ENCODE measurements around the gene ZCWPW1.
"Not testable (repeated sequence)": the region's sequence is repeated elsewhere in the genome, so short reads cannot be mapped to it uniquely, and the experiment has no call there.

The ZCWPW1 gene

DNA sequence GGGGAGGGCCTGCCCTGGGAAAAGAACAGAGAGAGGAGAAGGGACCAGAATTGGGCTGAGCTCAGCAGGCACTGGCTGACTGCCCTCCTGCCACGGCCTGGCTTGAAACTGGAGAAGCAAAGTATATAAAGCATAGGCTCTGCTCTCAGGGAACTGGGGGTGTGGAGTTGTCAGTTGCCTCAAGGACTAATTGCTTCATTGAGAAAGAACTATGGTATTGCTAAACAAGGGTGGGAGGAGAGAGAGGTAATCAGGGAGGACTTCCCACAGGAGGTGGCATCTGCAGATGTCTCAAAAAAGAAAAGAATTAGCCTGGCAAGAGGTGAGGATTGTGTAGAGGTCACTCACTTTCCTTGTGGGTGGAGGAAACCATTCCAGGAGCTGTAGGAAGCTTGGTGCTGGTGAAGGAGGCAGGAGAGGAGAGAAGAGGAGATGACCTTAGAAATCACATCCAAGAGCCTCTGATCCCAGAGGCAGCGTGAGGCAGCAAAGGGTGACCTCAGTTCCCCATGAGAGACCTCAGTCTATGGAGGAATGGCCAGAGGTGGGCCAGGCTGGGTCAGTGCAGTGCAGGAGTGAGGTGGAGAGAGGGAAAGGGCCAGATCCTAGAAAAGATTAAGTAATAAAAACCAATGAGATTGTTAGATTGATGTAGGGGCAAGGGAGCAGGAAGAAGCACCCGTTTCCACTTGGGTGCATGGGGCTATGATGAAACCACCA lies 68.2 kb downstream of the ZCWPW1 start:
- FAIRE-seq (no peak), DNase-seq (ENCODE audit: insufficient read length, low spot score) (no peak)

DNA sequence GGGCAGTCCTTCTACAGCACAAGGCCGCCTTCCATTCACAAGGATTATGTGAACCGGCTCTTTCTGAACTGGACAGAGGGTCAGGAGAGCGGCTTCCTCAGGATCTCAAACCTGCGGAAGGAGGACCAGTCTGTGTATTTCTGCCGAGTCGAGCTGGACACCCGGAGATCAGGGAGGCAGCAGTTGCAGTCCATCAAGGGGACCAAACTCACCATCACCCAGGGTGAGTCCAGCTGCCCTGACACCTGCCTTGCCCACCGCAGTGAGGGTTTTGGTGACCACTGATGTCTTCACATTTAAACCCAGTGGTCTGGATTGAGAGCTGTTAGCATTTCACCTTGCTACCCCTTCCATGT lies 69.7 kb downstream of the ZCWPW1 start:
- FAIRE-seq (no peak), DNase-seq (ENCODE audit: insufficient read length, low spot score) (no peak)

DNA sequence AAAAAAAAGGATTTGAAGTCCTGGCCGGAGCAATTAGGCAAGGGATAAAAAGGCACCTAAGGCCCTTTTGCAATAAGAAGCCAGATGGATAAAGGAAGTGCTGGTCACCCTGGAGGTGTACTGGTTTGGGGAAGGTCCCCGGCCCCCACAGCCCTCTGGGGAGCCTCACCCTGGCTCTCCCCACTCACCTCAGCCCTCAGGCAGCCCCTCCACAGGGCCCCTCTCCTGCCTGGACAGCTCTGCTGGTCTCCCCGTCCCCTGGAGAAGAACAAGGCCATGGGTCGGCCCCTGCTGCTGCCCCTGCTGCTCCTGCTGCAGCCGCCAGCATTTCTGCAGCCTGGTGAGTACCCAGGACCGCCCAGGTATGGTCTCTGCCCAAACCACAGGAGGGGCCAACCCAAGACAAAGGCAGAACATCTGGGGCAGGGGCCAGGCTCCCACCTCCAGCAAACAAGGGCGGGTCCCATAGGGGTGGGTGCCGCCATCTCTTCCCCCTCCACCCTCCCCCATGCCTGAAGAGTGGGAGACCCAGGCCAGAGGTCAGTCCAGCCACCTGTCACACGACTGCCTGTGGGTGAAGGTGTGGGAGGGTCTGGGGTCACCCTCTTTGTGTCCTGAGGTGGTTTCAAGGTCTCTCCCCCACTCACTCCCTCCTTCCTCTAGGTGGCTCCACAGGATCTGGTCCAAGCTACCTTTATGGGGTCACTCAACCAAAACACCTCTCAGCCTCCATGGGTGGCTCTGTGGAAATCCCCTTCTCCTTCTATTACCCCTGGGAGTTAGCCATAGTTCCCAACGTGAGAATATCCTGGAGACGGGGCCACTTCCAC lies 70.3 kb downstream of the ZCWPW1 start, which contains the start of gene PILRB:
Gene PILRB (plus strand): TSS at position 91 of the 830 bp plus-strand sequence. CDS start 186 bp downstream, at position 277.
- FAIRE-seq = no peak

DNA sequence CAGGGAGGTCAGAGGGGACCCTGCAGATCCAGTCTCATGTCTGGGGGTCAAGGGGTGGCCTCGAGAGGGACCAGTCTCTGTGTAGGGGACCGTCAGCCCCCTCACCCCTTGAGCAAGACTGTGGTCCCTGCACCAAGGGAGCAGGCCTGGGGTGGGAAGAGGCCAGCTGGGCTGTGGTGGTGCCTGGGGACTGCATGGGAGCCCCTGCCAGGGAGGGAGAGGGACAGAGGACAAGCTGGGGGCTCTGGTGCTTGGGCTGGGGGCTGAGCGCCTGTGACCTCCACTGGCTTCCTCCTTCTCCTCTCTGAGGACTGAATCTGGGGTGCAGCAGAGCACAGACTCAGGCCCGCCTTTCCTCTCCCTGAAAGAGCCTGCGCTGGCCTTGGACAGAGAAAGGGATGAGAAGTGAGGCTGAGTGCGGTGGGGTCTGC lies 71.4 kb downstream of the ZCWPW1 start:
- DNase-seq (ENCODE audit: insufficient read length, low spot score) = no peak
- no peak for FAIRE-seq

More for the DNA sequence above, 70.3 kb downstream of the ZCWPW1 start, which contains the start of gene PILRB:
- no peak for DNase-seq (ENCODE audit: insufficient read length, low spot score)

DNA sequence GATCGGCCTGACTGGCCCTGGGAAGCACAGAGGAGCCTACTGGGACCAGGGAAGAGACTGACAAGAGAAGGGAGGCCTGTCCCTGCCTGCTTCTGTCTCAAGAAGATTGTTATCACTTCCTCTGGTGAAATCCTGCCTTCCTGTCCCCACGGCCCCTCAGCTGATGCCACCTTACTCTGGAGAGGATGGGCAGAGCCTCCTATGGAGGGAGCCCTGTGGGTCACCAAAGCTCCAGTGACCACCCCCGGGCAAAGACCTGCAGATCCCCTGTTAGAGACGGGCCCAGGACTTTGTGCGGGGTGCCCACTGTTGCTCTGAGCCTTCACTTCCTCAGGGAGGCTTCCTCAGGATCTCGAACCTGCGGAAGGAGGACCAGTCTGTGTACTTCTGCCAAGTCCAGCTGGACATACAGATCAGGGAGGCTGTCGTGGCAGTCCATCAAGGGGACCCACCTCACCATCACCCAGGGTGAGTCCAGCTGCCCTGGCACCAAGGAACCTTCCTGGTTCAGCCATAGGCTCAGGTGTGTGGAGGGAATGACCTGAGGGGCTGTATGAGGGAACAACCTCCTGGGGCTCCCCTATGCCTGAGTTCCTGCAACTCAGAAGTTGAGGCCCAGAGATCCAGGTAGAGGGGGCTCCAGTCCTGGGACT lies 72.0 kb downstream of the ZCWPW1 start:
- FAIRE-seq (no peak), DNase-seq (ENCODE audit: insufficient read length, low spot score) (no peak)

DNA sequence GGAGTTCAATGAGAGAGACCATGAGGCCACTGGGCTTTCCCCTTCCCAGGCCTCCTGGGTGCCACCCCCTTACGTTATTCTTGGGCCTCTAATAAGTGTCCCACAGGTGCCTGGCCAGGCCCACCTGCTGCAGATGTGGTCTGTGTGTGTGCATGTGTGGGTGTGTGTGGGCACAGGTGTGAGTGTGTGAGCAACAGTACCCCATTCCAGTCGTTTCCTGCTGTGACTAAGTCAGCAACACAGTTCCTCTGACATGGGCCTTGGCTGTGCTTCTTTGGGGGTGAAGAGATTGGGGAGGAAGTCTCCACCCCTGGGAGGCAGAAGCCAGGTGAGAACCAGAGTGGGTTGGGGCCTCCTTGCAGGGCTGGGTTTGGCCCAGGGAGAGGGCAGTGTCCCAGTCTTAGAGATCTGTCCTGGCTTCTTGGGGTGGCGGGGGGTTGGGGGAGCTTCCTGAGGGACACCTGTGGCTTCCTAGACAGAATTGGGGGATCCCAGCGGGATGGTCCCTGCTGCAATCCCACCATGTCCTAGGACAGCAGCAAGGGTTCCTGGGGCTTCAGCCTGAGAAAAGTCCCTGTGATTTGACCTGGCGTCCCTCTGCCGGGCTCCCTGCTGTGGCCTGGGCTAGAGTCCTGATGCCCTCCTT lies 74.7 kb downstream of the ZCWPW1 start:
- DNase-seq (ENCODE audit: insufficient read length, low spot score) = no peak
- no peak for FAIRE-seq

DNA sequence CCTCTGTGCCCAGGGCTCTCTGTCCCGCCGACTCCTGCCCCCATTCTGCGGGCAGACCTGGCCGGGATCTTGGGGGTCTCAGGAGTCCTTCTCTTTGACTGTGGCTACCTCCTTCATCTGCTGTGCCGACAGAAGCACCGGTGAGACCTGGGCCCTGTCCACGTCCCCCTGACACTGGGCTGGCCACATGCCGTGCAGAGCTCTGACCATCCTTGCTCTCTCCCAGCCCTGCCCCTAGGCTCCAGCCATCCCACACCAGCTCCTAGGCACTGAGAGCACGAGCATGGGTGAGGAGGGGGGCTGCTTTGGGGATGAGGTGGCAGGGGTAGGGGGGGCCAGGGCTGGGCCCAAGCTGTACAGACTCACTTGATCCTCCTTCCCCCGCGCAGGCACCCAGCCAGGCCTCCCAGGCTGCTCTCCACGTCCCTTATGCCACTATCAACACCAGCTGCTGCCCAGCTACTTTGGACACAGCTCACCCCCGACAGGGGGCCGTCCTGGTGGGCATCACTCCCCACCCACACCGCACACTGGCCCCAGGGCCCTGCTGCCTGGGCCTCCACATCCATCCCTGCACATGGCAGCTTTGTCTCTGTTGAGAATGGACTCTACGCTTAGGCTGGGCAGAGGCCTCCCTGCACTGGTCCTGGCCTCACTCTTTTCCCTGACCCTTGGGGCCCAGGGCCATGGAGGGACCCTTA lies 75.4 kb downstream of the ZCWPW1 start:
- no peak for FAIRE-seq
- DNase-seq (ENCODE audit: insufficient read length, low spot score) = no peak

DNA sequence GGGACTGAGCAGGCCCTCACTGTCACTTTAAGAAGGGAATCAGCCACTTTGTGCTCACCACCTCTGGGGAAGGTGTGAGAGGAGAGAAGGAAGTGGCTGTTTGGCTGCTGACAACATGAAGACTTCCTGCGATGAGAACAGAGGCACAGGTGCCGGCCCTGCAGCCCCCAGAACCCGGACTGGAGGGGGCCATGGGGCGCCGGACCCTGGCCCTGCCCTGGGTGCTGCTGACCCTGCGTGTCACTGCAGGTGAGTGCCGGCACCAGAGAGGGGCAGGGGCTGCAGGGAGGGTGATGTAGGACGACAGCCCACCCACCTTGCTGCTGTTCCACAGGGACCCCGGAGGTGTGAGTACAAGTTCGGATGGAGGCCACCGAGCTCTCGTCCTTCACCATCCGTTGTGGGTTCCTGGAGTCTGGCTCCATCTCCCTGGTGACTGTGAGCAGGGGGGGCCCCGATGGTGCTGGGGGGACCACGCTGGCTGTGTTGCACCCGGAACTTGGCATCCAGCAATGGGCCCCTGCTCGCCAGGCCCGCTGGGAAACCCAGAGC lies 76.2 kb downstream of the ZCWPW1 start:
- FAIRE-seq; DNase-seq (ENCODE audit: insufficient read length, low spot score): not testable (repeated sequence)

DNA sequence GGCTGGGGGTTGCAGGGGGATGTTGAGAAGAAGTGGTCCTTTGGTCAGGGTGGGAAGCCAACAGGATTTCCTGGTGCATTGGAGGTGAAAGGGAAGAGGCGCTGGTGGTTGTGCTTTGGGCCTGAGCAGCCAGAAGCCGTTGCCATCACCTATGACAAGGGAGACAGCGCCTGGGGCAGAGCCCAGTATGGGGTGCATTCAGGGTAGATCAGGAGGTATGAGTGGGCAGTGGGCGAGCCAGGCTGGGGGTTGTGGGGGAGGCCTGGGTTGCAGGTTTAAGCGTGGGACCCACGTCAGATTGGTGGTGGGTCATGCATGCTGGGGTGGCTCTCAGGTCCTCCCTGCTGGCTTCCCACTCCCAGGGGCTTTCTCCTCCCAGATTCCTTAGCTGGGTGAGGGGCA lies 76.8 kb downstream of the ZCWPW1 start:
- no peak for FAIRE-seq

More for the DNA sequence above, 76.8 kb downstream of the ZCWPW1 start:
- DNase-seq (ENCODE audit: insufficient read length, low spot score) = no peak

Measured in HTR-8/SVneo (cell line).